Cardiac muscle cell (in vitro differentiated cells and primary cell): Measurements from ENCODE around the gene BLM. TPM values are rescaled to one million over a fixed set of nuclear protein-coding genes. Genes with fewer than 3 reads are reported as not detected.

Experiments
- DNase-seq, 2 donors: peaks; one replicate each; pipeline versions ENCODE4 v3.0.0 to v3.0.0-alpha.2; 2010 to 2017; ENCODE audit warnings: low read depth in 1 of 2, low spot score in 1 of 2
- H3K27ac ChIP-seq: fragments of 200-600 bp; sonication (generic); 2 replicates; pipeline ENCODE4 v1.5.1; 2016
- H3K27me3 ChIP-seq: fragments of 200-600 bp; sonication (generic); 2 replicates; pipeline ENCODE4 v1.6.0; 2016; ENCODE audit warnings: control low read depth
- H3K36me3 ChIP-seq: fragments of 200-600 bp; sonication (generic); 2 replicates; pipeline ENCODE4 v1.5.1; 2016; ENCODE audit warnings: control low read depth
- H3K4me1 ChIP-seq: fragments of 200-600 bp; sonication (generic); 2 replicates; pipeline ENCODE4 v1.8.1; 2017; ENCODE audit warnings: low read depth, mild to moderate bottlenecking, mixed run types
- H3K4me3 ChIP-seq: fragments of 200-600 bp; sonication (generic); 2 replicates; pipeline ENCODE4 v1.5.1; 2016; ENCODE audit warnings: mild to moderate bottlenecking
- H3K9me3 ChIP-seq: fragments of 200-600 bp; sonication (generic); 2 replicates; pipeline ENCODE4 v1.5.1; 2017; ENCODE audit warnings: low read depth, mild to moderate bottlenecking, control low read depth
- polyA plus RNA-seq: library from polyadenylated mRNA; unstranded; fragments of >200 nt; fragmentation: Nextera tagmentation; extraction: Ambion mirVana; gene quantifications from 2 replicates; pipeline ENCODE4 v1.2.1, GENCODE V29; 2016
- total RNA-seq: library from RNA; depleted of rRNA; stranded (reverse); fragments of >200 nt; gene quantifications from 2 replicates; pipeline ENCODE4 v1.2.3, GENCODE V29; 2016
- TF ChIP-seq, protein P1 (sequence below): IDR thresholded peaks from 2 replicates; pipeline ENCODE4 v1.5.1; 2012; ENCODE audit warnings: low read depth, mild to moderate bottlenecking, low read length

The BLM gene
- total and polyA plus RNA-seq, 2 experiments from 2014 or later, result 2.6 to 6.3 TPM

DNA sequence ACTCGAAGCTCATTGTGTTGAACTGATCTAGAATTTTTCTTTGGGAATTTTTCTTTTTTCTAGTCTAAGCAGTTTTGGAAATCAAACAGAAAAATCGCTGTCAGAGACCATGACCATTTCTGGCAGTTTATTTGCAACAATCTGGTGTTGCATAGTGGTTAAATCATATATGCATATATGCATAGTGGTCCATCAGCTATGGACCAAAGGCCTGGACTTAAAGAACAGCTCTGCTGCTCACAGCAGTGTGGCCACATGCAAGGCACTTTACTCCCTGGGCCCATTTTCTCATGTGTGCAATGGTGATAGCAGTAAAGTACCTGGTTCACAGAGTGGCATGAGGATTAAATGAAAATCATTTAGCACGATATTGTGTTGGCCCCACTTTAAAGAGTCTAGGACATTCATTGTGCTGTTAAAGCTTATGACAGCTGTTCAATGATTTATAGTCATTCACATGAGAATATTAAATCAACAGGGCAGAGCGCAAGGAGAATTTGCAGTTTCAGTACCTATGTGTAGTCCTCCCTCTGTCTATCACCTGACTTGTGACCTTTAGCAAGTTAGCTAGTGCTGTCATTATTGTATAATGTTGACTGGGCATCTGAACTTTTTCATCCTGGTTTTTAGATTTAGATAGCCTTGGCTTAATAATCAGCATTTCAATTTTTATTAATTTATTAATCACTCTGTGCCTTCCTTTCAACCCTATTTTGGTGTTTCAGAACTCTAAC is 46.4 kb downstream of the BLM start:
- Histone ChIP-seq H3K27me3 (no peaks in the 10 kb centered on the region), H3K4me1 (peaks cover 9% of the 10 kb centered on the region), H3K9me3 (no peaks in the 10 kb centered on the region), H3K4me3 (no peak overlapping the region), H3K36me3 (no peaks in the 10 kb centered on the region), H3K27ac (no peak overlapping the region)
- no peak for DNase-seq
- TF ChIP-seq, protein P1, sequence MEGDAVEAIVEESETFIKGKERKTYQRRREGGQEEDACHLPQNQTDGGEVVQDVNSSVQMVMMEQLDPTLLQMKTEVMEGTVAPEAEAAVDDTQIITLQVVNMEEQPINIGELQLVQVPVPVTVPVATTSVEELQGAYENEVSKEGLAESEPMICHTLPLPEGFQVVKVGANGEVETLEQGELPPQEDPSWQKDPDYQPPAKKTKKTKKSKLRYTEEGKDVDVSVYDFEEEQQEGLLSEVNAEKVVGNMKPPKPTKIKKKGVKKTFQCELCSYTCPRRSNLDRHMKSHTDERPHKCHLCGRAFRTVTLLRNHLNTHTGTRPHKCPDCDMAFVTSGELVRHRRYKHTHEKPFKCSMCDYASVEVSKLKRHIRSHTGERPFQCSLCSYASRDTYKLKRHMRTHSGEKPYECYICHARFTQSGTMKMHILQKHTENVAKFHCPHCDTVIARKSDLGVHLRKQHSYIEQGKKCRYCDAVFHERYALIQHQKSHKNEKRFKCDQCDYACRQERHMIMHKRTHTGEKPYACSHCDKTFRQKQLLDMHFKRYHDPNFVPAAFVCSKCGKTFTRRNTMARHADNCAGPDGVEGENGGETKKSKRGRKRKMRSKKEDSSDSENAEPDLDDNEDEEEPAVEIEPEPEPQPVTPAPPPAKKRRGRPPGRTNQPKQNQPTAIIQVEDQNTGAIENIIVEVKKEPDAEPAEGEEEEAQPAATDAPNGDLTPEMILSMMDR, result no peak

DNA sequence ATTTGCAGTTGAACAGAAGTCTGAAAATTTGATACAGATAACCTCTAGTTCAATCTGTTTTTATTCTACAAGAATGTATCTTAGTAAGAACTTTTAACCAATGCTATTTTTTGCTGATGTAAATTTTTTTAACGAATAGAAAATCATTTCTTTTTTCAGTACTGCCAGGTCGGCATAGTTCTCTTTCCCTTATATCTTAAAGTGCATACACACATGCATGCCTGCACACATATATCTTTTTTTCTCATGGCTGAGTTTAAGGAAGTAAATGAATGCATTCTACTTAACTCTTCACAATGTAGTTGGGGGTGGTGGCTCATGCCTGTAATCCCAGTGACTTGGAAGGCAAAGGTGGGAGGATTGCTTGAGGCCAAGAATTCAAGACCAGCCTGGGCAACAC is 48.4 kb downstream of the BLM start:
- no peak overlapping the region for H3K4me3 ChIP-seq
- no peak for DNase-seq
- no peaks in the 10 kb centered on the region for H3K27me3 ChIP-seq
- H3K4me1 ChIP-seq, result peaks cover 9% of the 10 kb centered on the region
- no peak overlapping the region for H3K27ac ChIP-seq
- TF ChIP-seq, protein P1, result no peak
- no peaks in the 10 kb centered on the region for H3K9me3 ChIP-seq
- H3K36me3 ChIP-seq, result no peaks in the 10 kb centered on the region

DNA sequence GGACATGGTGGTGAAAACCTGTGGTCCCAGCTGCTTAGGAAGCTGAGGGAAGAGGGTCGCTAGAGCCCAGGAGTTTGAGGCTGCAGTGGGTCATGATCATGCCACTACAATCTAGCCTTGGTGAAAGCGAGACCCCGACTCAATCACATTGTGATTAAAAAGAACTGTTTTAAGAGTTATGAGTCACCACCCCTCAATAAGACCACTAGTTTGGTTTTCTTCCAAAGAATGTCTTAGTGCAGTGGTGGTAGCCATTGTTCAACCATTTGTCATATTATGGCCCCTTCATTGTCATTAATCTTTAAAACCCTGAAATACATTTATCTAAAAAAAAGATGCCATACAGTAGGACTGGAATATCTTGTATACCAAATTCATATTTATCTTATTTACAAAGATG is 48.8 kb downstream of the BLM start:
- TF ChIP-seq, protein P1, result no peak
- H3K4me3 ChIP-seq, result no peak overlapping the region
- H3K27ac ChIP-seq, result no peak overlapping the region
- H3K4me1 ChIP-seq, result peaks cover 9% of the 10 kb centered on the region
- H3K27me3 ChIP-seq, result no peaks in the 10 kb centered on the region
- no peaks in the 10 kb centered on the region for H3K36me3 ChIP-seq
- no peaks in the 10 kb centered on the region for H3K9me3 ChIP-seq
- DNase-seq, result no peak

DNA sequence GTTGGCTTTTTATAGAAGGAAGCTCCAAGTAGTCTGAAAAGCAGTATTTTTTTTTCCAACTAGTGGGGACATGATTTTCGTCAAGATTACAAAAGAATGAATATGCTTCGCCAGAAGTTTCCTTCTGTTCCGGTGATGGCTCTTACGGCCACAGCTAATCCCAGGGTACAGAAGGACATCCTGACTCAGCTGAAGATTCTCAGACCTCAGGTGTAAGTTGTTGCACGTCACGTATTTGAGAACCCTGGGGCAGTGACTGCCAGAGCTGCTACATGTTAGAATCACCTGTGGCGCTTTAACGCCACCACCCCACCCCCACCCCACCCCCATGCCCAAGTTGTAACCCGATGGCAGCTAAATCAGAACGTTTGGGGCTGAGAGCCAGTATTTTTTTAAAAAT is 52.2 kb downstream of the BLM start:
- no peaks in the 10 kb centered on the region for H3K27me3 ChIP-seq
- DNase-seq, result no peak
- H3K4me1 ChIP-seq, result no peaks in the 10 kb centered on the region
- no peak overlapping the region for H3K4me3 ChIP-seq
- H3K27ac ChIP-seq, result no peak overlapping the region
- H3K36me3 ChIP-seq, result no peaks in the 10 kb centered on the region
- no peaks in the 10 kb centered on the region for H3K9me3 ChIP-seq
- TF ChIP-seq, protein P1, result no peak

DNA sequence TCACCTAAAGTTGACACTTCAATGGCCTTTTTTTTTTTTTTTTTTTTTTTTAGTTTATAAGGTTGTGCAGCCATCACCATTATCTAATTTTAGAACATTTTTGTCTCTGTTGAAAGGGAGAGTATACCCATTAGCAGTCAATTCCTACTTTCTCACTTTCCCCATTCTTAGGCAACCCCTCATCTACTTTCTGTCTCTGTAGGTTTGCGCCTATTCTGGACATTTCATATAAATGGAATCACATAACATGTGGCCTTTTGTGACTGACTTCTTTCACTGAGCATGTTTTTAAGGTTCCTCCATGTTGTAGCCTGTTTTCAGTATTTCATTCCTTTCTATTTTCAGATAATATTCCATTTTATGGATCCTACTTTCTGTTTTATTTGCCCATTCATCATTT is 56.3 kb downstream of the BLM start:
- no peak overlapping the region for H3K4me3 ChIP-seq
- TF ChIP-seq, protein P1, result no peak
- H3K27ac ChIP-seq, result no peak overlapping the region
- no peaks in the 10 kb centered on the region for H3K27me3 ChIP-seq
- H3K4me1 ChIP-seq, result no peaks in the 10 kb centered on the region
- DNase-seq, result no peak
- H3K9me3 ChIP-seq, result no peaks in the 10 kb centered on the region
- H3K36me3 ChIP-seq, result no peaks in the 10 kb centered on the region
